NCI-H1694 treated with DMSO at 0.1 percent for 48 hours (cell line): ENCODE results near the gene SPINK4.
A peak's percentile ranks its signal among the peaks of the same experiment; 100 is the strongest.

Experiments used
- DNase-seq: peaks from one replicate; lab custom pipeline; 2025; lab: John Stamatoyannopoulos, UW

SPINK4 gene

GRCh38 chr9:33239921-33240320 lies at the start of gene SPINK4:
Gene SPINK4 (plus strand): TSS chr9:33240167. CDS start chr9:33240209, 42 bp downstream.
- DNase-seq = no peak

- DNase-seq = peak; percentile 75
Measured at GRCh38 chr9:33192493-33193255, 47.3 kb upstream of the SPINK4 start.

- no peak for DNase-seq
Measured at GRCh38 chr9:33193818-33194217, 46.1 kb upstream of the SPINK4 start.

GRCh38 chr9:33196736-33197135 lies 43.2 kb upstream of the SPINK4 start:
- DNase-seq = no peak

GRCh38 chr9:33197279-33198152 lies 42.5 kb upstream of the SPINK4 start:
- DNase-seq = no peak

GRCh38 chr9:33198165-33198564 lies 41.8 kb upstream of the SPINK4 start:
- no peak for DNase-seq

- DNase-seq = no peak
Measured at GRCh38 chr9:33202018-33202417, 37.9 kb upstream of the SPINK4 start.

GRCh38 chr9:33202552-33203201 lies 37.3 kb upstream of the SPINK4 start:
- DNase-seq = no peak

- DNase-seq = no peak
Measured at GRCh38 chr9:33209394-33209793, 30.6 kb upstream of the SPINK4 start.

GRCh38 chr9:33210006-33210715 lies 29.8 kb upstream of the SPINK4 start:
- DNase-seq = no peak

- no peak for DNase-seq
Measured at GRCh38 chr9:33211695-33212393, 28.1 kb upstream of the SPINK4 start.

GRCh38 chr9:33220681-33221567 lies 19.0 kb upstream of the SPINK4 start:
- DNase-seq = no peak

GRCh38 chr9:33221568-33221884 lies 18.4 kb upstream of the SPINK4 start:
- DNase-seq = no peak

GRCh38 chr9:33222031-33222430 lies 17.9 kb upstream of the SPINK4 start:
- DNase-seq = peak; percentile 26

- peak; percentile 17 for DNase-seq
Measured at GRCh38 chr9:33223696-33224095, 16.3 kb upstream of the SPINK4 start.

- DNase-seq = peak; percentile 65
Measured at GRCh38 chr9:33225319-33226147, 14.4 kb upstream of the SPINK4 start.

- DNase-seq = peak; percentile 5
Measured at GRCh38 chr9:33227008-33227398, 13.0 kb upstream of the SPINK4 start.

GRCh38 chr9:33227741-33228140 lies 12.2 kb upstream of the SPINK4 start:
- DNase-seq = no peak

- no peak for DNase-seq
Measured at GRCh38 chr9:33228606-33229005, 11.4 kb upstream of the SPINK4 start.
